Astrocyte (in vitro differentiated cells and primary cell): ENCODE data around the gene SLC48A1.

ENCODE experiments used
- CTCF ChIP-seq: IDR thresholded peaks from 2 replicates; pipeline ENCODE4 v1.5.1; 2011; ENCODE audit warnings: low read depth, mild to moderate bottlenecking, inconsistent platforms, low read length, moderate library complexity; ENCODE audit not compliant: insufficient read depth
- EZH2 ChIP-seq: IDR thresholded peaks from 2 replicates; pipeline ENCODE4 v1.6.1; 2012; ENCODE audit warnings: mild to moderate bottlenecking, low read length, inconsistent platforms; ENCODE audit not compliant: insufficient read depth

- TF ChIP-seq CTCF (no peak), EZH2 (no peak)
These were observed 49.8 kb downstream of the SLC48A1 start for GRCh38 chr12:47822863-47823262.
